H1 (cell line): ENCODE measurements around the gene CCDC198. TPM values are rescaled to one million over a fixed set of nuclear protein-coding genes. Genes with fewer than 3 reads are reported as not detected.

Experiments
- CTCF ChIA-PET: fragments of 300-600 bp; sonication (Branson Sonifier 250); formaldehyde crosslinking; loops from one replicate; lab custom pipeline; 2021; ENCODE audit not compliant: partially characterized antibody; lab: Charles Lee
- POLR2A ChIA-PET: fragments of 300-600 bp; sonication (Branson Sonifier 250); formaldehyde crosslinking; loops from one replicate; lab custom pipeline; 2021; ENCODE audit warnings: inconsistent platforms; ENCODE audit not compliant: partially characterized antibody; lab: Charles Lee
- DNase-seq, 2 experiments: peaks; one replicate each; pipeline versions ENCODE4 v3.0.0 to v3.0.0-alpha.2; 2010 to 2022; ENCODE audit warnings: low spot score in 2 of 2, low read depth in 1 of 2, mixed read lengths in 1 of 2
- FAIRE-seq: peaks from 2 replicates; lab custom pipeline; 2011; peaks lifted over from hg19 to GRCh38; lab: Jason Lieb, UNC
- H2AFZ ChIP-seq: 2 replicates; pipeline ENCODE4 v1.8.1; 2012; ENCODE audit warnings: low read length, inconsistent platforms
- H2AK5ac ChIP-seq: 2 replicates; pipeline ENCODE4 v1.6.1; 2013; ENCODE audit warnings: low read depth, low read length
- H2BK120ac ChIP-seq: replicated peaks from 2 replicates; pipeline ENCODE3; 2013; ENCODE audit warnings: low read depth, low read length, inconsistent platforms
- H2BK12ac ChIP-seq: 2 replicates; pipeline ENCODE4 v1.6.1; 2013; ENCODE audit warnings: low read depth, low read length
- H2BK15ac ChIP-seq: 2 replicates; pipeline ENCODE4 v1.6.1; 2013; ENCODE audit warnings: low read length
- H2BK20ac ChIP-seq: 2 replicates; pipeline ENCODE4 v1.6.1; 2013; ENCODE audit warnings: low read length
- H2BK5ac ChIP-seq: 2 replicates; pipeline ENCODE4 v1.6.1; 2013; ENCODE audit warnings: low read depth, low read length
- H3K14ac ChIP-seq: 2 replicates; pipeline ENCODE4 v1.6.1; 2013; ENCODE audit warnings: inconsistent platforms; ENCODE audit not compliant: insufficient read length
- H3K18ac ChIP-seq: 2 replicates; pipeline ENCODE4 v1.6.1; 2013; ENCODE audit warnings: low read length; ENCODE audit errors: extremely low read depth
- H3K23ac ChIP-seq: 2 replicates; pipeline ENCODE4 v1.6.1; 2013; ENCODE audit warnings: inconsistent platforms; ENCODE audit not compliant: insufficient read length
- H3K23me2 ChIP-seq: 2 replicates; pipeline ENCODE4 v1.6.1; 2013; ENCODE audit warnings: low read depth, low read length
- H3K27ac ChIP-seq: 2 replicates; pipeline ENCODE4 v1.6.1; 2011; ENCODE audit warnings: low read depth, low read length, inconsistent platforms
- H3K27me3 ChIP-seq, 4 experiments: replicated peaks in 1 of 4; 1 replicate in 1 of 4; 2 replicates in 3 of 4; pipeline versions ENCODE4 v1.6.1 to v1.8.1; 2011 to 2013; ENCODE audit warnings: low read length in 3 of 4, mild to moderate bottlenecking in 3 of 4, inconsistent platforms in 2 of 4, mixed read lengths in 2 of 4, moderate library complexity in 1 of 4; ENCODE audit not compliant: control insufficient read depth in 3 of 4, insufficient read depth in 3 of 4; ENCODE audit errors: extremely low read depth in 1 of 4
- H3K36me3 ChIP-seq, 4 experiments: 2 replicates each; pipeline versions ENCODE4 v1.6.1 to v1.8.1; 2011 to 2013; ENCODE audit warnings: mild to moderate bottlenecking in 4 of 4, low read length in 3 of 4, moderate library complexity in 2 of 4, control low read depth in 1 of 4, inconsistent platforms in 1 of 4; ENCODE audit not compliant: insufficient read depth in 4 of 4, control insufficient read depth in 2 of 4
- H3K4ac ChIP-seq: replicated peaks from 2 replicates; pipeline ENCODE3; 2013; ENCODE audit warnings: low read length, low read depth, mixed read lengths, inconsistent platforms; ENCODE audit not compliant: insufficient read length
- H3K4me1 ChIP-seq, 4 experiments: replicated peaks in 1 of 4; 1 replicate in 1 of 4; 2 replicates in 3 of 4; pipeline versions ENCODE4 v1.6.1 to v1.8.1; 2011 to 2013; ENCODE audit warnings: low read length in 3 of 4, inconsistent platforms in 2 of 4, mixed read lengths in 1 of 4; ENCODE audit not compliant: insufficient read depth in 4 of 4, control insufficient read depth in 3 of 4
- H3K4me2 ChIP-seq, 2 experiments: 2 replicates each; pipeline versions ENCODE4 v1.6.1 to v1.8.1; 2011 to 2013; ENCODE audit warnings: low read depth in 2 of 2, low read length in 2 of 2, control low read depth in 1 of 2, inconsistent platforms in 1 of 2, mild to moderate bottlenecking in 1 of 2; ENCODE audit not compliant: insufficient read depth in 1 of 2
- H3K4me3 ChIP-seq, 4 experiments: fragments of 200-600, 300-600 bp in 1 of 4; sonication (generic), shearing (Covaris generic), sonication (Bioruptor Twin) in 1 of 4; 2 replicates each; pipeline versions ENCODE4 v1.5.1 to v1.8.1; 2011 to 2016; ENCODE audit warnings: low read length in 4 of 4, low read depth in 3 of 4, control low read depth in 2 of 4, inconsistent platforms in 2 of 4, mild to moderate bottlenecking in 2 of 4, mixed read lengths in 1 of 4, moderate library complexity in 1 of 4; ENCODE audit not compliant: insufficient read depth in 2 of 4; ENCODE audit errors: extremely low read depth in 1 of 4
- H3K56ac ChIP-seq: replicated peaks from 2 replicates; pipeline ENCODE3; 2013; ENCODE audit warnings: low read depth, mild to moderate bottlenecking, mixed read lengths, low read length, inconsistent platforms; ENCODE audit not compliant: insufficient read length
- H3K79me1 ChIP-seq: 2 replicates; pipeline ENCODE4 v1.6.1; 2013; ENCODE audit warnings: low read depth, low read length, control low read depth
- H3K79me2 ChIP-seq, 2 experiments: 2 replicates each; pipeline versions ENCODE4 v1.6.1 to v1.8.1; 2012 to 2013; ENCODE audit warnings: low read length in 2 of 2, mild to moderate bottlenecking in 2 of 2, inconsistent platforms in 1 of 2; ENCODE audit not compliant: insufficient read depth in 2 of 2, control insufficient read depth in 1 of 2
- H3K9ac ChIP-seq, 4 experiments: replicated peaks in 1 of 4; 1 replicate in 1 of 4; 2 replicates in 3 of 4; pipeline versions ENCODE4 v1.6.1 to v1.8.1; 2011 to 2013; ENCODE audit warnings: low read depth in 3 of 4, low read length in 3 of 4, control low read depth in 2 of 4, mild to moderate bottlenecking in 2 of 4, moderate library complexity in 2 of 4, inconsistent platforms in 1 of 4; ENCODE audit errors: extremely low read depth in 1 of 4
- H3K9me3 ChIP-seq, 2 experiments: 2 replicates each; pipeline versions ENCODE4 v1.6.1 to v1.8.1; 2012 to 2013; ENCODE audit warnings: mild to moderate bottlenecking in 2 of 2, moderate library complexity in 2 of 2, control low read depth in 1 of 2, inconsistent platforms in 1 of 2, low read depth in 1 of 2, low read length in 1 of 2, mixed read lengths in 1 of 2; ENCODE audit not compliant: insufficient read depth in 2 of 2
- H4K20me1 ChIP-seq, 2 experiments: replicated peaks in 1 of 2; 2 replicates each; pipeline versions ENCODE3 to v1.8.1; 2011 to 2013; ENCODE audit warnings: inconsistent platforms in 2 of 2, low read length in 2 of 2, mild to moderate bottlenecking in 1 of 2; ENCODE audit not compliant: insufficient read depth in 2 of 2, control insufficient read depth in 1 of 2
- H4K5ac ChIP-seq: 2 replicates; pipeline ENCODE4 v1.6.1; 2013; ENCODE audit warnings: low read length, low read depth, mixed read lengths, inconsistent platforms; ENCODE audit not compliant: insufficient read length
- H4K8ac ChIP-seq: 2 replicates; pipeline ENCODE4 v1.8.0; 2013; ENCODE audit warnings: mild to moderate bottlenecking, moderate library complexity, low read length, inconsistent platforms; ENCODE audit not compliant: insufficient read depth; ENCODE audit errors: extremely low read depth
- H4K91ac ChIP-seq: replicated peaks from 2 replicates; pipeline ENCODE3; 2013; ENCODE audit warnings: low read length, mixed read lengths, inconsistent platforms; ENCODE audit not compliant: insufficient read length
- POLR2AphosphoS5 ChIP-seq: IDR thresholded peaks from 2 replicates; pipeline ENCODE4 v1.6.1; 2011; ENCODE audit warnings: low read depth, low read length
- WGBS, 2 experiments: shearing (Covaris generic) in 1 of 2; methylation state at CpG; one replicate each; pipeline versions ENCODE4 v1.1.6 to v1.1.7; 2013 to 2015; ENCODE audit warnings: low lambda C conversion rate in 2 of 2, mixed read lengths in 2 of 2, inconsistent platforms in 1 of 2, low coverage in 1 of 2, missing lambda C conversion rate in 1 of 2; ENCODE audit not compliant: insufficient replicate concordance in 2 of 2, insufficient coverage in 1 of 2, insufficient read length in 1 of 2; ENCODE audit errors: extremely low coverage in 1 of 2, missing lambda C conversion rate in 1 of 2; 5-methylcytosine and 5-hydroxymethylcytosine counted together
- long read RNA-seq, 2 experiments: library from RNA in 1 of 2; library from capped mRNA in 1 of 2; stranded (forward); transcript quantifications; one replicate each; pipeline ENCODE4 v2.0.0, GENCODE V29; 2021; ENCODE audit warnings: inconsistent platforms in 1 of 2
- polyA minus RNA-seq, 3 experiments: library from RNA; depleted of rRNA, polyadenylated mRNA; stranded (reverse); fragments of >200 nt; gene quantifications; 1 replicate in 2 of 3; 2 replicates in 1 of 3; pipeline ENCODE4 v1.2.3, GENCODE V29; 2011
- polyA plus RNA-seq, 7 experiments: library from polyadenylated mRNA; depleted of rRNA in 3 of 7; stranded (reverse) in 5 of 7; unstranded in 2 of 7; fragments of >200 nt in 5 of 7; fragments of 200-250 nt in 2 of 7; gene quantifications; 1 replicate in 5 of 7; 2 replicates in 1 of 7; 4 replicates in 1 of 7; pipeline versions ENCODE4 v1.2.1 to v1.2.3, GENCODE V29; 2011 to 2013; ENCODE audit warnings: missing spikeins in 2 of 7, mixed read lengths in 2 of 7
- total RNA-seq: library from RNA; stranded (reverse); fragmentation: NEBNext Ultra II Directional; extraction: Animal tissue kit (Norgen Biotek cat#: 25700); gene quantifications from 2 replicates; pipeline ENCODE4 v1.2.1, GENCODE V29; 2021
- TF ChIP-seq, protein P1 (sequence below): IDR thresholded peaks from 2 replicates; pipeline ENCODE4 v1.6.1; 2012; ENCODE audit warnings: low read length, inconsistent platforms

Gene CCDC198, protein sequence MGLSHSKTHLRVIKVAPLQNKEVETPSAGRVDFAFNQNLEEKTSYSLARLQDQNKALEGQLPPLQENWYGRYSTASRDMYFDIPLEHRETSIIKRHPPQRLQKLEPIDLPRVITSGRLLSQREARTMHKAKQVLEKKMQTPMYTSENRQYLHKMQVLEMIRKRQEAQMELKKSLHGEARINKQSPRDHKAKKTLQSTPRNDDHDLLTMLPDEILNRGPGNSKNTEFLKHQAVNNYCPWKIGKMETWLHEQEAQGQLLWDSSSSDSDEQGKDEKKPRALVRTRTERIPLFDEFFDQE
- total RNA-seq (not detected in 2 replicates), polyA plus RNA-seq (2011; rRNA removed) (not detected in 2 replicates), polyA minus RNA-seq (2011; rRNA and poly(A)+ RNA removed) (not detected in 2 replicates)
- polyA plus RNA-seq (2011; cell fraction: cytosol; rRNA removed): not detected
- polyA plus RNA-seq (2011; cell fraction: nucleus; rRNA removed): not detected
- polyA plus RNA-seq (2012, experiment 1 of 2): not detected in 4 replicates
- not detected for polyA plus RNA-seq (2012, experiment 2 of 2)
- polyA plus RNA-seq (2013, experiment 1 of 2): not detected
- polyA plus RNA-seq (2013, experiment 2 of 2): not detected
- not detected for polyA minus RNA-seq (2011; cell fraction: cytosol; rRNA and poly(A)+ RNA removed)
- not detected for polyA minus RNA-seq (2011; cell fraction: nucleus; rRNA and poly(A)+ RNA removed)
- long read RNA-seq, experiment 1: 0 reads
- long read RNA-seq, experiment 2: 0 reads

DNA sequence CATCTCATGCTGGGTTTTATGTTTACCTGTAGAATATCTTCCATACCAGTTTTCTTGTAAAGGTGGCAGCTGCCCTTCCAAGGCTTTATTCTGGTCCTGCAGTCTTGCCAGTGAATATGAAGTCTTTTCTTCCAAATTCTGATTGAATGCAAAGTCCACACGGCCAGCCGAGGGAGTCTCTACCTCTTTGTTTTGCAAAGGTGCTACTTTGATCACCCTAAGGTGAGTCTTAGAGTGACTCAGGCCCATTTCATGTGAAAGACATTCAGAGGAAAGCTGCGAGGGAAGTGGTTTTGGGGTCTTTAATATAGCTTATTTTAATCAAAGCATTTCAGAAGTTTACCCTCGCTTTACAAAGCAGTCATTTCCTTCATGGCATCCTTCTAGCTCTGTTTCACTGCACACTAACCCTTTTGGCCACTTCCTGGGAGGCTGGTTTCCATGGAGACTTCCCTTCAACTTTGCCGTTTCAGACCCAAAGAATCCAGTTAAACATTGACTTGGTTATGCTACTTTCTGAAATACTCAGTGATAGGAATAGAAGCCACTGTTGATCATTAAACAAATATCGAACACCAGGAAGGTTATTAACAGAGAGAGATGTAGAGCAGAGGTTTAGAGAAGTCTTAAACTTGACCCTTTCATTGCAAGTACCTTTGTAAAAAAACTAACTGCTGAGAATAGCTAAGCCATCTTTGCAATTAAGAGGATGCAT lies at the start of gene CCDC198:
Gene CCDC198 (minus strand): TSS at position 391 of the 715 bp plus-strand sequence. CDS start 142 bp downstream, at position 249.
- Histone ChIP-seq H3K27me3 (no peaks in the 10 kb centered on the region), H2BK15ac (no peak within 1 kb of the TSS), H3K23me2 (no peaks in the 10 kb centered on the region; the same call in 1 of the 2 replicates), H2BK20ac (no peak within 1 kb of the TSS), H3K79me1 (no peaks in the 10 kb centered on the region), H3K18ac (no peak within 1 kb of the TSS), H3K14ac (no peak within 1 kb of the TSS), H3K23ac (no peak within 1 kb of the TSS), H4K8ac (no peak within 1 kb of the TSS), H3K36me3 (no peaks in the 10 kb centered on the region), H4K91ac (no peak within 1 kb of the TSS), H3K79me2 (no peaks in the 10 kb centered on the region), H4K5ac (no peak within 1 kb of the TSS), H2AFZ (no peak within 1 kb of the TSS), H3K27ac (no peak within 1 kb of the TSS), H3K4me2 (peak within 1 kb of the TSS in 1 of 2 experiments; percentile 15; a peak in 1 of 4 replicates), H4K20me1 (no peaks in the 10 kb centered on the region), H3K4ac (no peak within 1 kb of the TSS), H3K4me3 (no peak within 1 kb of the TSS), H2BK120ac (no peak within 1 kb of the TSS), H3K4me1 (peaks cover 0 to 5% (median 0%) of the 10 kb centered on the region in 4 experiments; a peak in 3 of 7 replicates), H2BK12ac (no peak within 1 kb of the TSS), H3K9me3 (no peaks in the 10 kb centered on the region), H2AK5ac (no peak within 1 kb of the TSS), H3K56ac (no peak within 1 kb of the TSS), H2BK5ac (no peak within 1 kb of the TSS), H3K9ac (no peak within 1 kb of the TSS)
- DNase-seq: no peak
- no peak for TF ChIP-seq POLR2AphosphoS5
- TF ChIP-seq, protein P1, sequence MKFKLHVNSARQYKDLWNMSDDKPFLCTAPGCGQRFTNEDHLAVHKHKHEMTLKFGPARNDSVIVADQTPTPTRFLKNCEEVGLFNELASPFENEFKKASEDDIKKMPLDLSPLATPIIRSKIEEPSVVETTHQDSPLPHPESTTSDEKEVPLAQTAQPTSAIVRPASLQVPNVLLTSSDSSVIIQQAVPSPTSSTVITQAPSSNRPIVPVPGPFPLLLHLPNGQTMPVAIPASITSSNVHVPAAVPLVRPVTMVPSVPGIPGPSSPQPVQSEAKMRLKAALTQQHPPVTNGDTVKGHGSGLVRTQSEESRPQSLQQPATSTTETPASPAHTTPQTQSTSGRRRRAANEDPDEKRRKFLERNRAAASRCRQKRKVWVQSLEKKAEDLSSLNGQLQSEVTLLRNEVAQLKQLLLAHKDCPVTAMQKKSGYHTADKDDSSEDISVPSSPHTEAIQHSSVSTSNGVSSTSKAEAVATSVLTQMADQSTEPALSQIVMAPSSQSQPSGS: no peak
- WGBS, 2 experiments: 64% methylated on average over 6 of the region's 6 CpGs; no CpG with 5 or more reads in 1 of the 2 experiments
- FAIRE-seq: no peak
- CTCF ChIA-PET: interaction anchor here (0.6 to 1.1 kb wide), 5 partner anchors 11 to 150 kb away, joined by 3 to 5 read pairs (median 3); no protein-coding TSS in a partner anchor
- POLR2A ChIA-PET: no interaction called here
